HCEC 1CT (cell line): ENCODE results near the gene TRMT61A.
A peak's percentile ranks its signal among the peaks of the same experiment; 100 is the strongest.

ENCODE experiments used
- DNase-seq: peaks from one replicate; pipeline ENCODE4 v3.0.0-alpha.2; 2017

Gene TRMT61A

DNA sequence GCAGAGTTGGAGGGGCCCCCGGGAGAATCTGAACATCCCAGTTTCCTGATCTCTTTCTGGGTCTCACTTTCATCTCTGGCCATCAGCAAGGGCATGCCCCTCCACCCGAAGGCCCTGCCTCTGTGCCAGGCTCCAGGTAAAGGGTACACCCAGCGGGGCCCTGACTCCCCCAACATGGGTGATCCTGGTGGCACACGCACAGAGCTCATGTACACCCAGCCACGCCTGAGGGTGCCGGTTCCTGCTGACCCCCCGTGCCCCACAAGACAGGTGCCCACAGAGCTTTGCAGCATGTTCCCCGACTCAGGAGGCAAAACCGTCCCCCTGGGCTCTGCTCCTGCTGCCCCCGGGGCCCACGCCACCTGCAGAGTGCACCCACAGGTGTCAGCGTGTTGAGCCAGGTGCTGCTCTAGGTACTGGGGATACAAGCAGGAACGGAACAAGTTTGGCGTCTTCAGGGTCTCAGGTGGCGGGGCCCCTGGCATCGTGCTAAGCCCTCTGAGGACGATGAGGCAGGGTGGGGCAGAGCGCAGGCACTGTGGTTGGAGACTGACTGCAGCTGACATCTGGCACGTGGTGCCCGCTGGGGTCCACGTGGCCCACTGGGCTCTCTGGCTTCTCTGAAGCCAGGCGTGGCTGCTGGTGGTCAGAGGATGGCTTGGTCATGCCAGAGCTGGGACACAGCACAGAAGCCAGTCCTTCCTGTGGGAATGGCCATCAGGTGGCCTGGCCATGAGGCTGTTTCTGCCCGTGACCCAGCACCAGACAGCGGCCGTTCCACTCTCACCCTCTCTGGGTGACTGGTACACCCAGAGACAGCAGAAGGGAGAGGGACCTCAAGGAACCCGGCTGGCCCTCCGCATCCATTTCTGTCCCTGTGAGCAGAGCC lies 19.7 kb downstream of the TRMT61A start:
- no peak for DNase-seq

DNA sequence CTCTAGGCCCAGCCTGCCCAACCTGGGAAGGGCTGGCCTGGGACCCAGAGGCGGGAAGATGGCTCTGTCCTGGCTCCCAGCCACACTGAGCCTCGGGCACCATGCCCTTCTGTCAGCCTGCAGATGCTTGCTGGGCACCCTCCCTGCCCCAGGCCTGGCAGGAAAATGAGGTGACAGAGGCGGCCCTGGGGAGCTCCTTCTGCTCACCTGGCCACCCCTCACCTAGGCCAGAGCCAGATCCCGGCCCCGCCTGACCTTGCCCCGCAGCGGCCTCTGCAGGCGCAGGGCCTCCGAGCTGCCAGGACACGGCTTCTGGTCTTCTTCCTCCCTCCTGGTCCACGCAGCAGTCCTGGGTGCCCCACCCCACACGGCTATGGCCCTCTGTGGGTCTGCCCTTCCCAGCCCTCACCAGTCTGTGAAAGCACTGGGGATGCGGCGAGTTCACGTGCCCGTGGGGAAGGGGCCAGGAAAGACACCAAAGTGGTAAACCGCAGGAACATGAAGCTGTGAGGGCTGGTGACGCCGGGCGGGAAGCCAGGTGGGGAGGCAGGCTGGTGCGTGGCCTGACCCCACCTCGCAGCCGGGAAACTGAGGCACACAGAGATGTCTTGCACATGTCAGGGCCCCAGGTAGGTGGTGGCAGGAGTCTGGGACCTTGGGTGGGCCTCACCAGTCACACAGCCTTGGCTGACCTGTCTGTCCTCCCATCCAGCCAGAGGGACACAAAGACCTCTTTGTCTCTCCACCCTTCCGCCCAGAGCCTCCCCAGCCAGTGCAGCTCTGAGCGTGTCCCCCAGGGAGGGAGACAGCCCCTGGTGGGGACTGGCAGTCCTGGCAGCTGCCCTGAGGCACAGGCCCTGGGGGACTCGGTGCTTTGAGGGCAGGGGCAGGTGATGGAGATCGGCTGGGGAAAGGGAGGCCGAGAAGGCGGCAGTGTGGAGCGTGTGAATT lies 20.6 kb downstream of the TRMT61A start:
- DNase-seq = no peak

DNA sequence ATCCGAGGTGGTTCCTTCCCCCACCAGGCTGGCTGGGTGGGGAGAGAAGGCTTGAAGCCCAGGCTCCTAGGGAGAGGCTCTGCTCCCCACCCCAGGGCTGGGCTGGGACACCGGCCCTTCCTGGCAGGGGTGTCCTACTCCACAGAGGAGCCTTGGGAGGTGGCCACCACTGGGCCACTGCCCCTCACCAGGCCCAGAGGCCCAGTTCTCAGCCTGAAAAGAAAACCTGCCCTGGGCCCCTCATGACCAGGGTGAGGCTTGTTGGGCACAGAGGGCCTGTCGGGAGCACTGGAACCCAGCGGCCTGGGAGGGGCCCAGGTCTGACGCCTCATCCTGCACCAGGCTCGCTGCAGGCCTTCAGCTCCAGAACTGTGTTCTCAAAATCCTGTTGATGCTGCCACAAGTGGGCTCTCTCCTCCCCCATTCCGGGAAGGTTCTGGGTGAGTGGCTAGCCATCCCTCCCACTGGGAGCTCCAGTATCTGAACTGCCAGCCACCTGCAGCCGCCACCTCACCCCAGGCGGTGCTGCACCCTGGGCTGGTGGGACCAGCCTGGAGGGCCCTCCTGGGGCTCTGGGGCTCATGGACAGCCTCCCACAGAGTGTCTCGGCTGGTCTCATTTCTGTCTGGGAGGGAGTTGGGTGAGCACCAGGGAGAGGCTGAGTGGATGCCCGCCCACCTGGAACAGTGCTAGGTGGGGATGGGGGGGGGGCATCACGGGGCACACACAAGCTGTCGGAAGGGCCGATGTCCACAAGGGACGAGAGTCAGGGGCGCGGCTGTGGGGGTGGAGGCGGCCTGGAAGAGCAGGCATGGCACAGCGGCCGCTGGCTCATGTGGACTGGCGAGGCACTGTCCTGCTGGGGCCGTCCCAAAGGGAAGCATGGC lies 21.7 kb downstream of the TRMT61A start:
- DNase-seq = no peak

DNA sequence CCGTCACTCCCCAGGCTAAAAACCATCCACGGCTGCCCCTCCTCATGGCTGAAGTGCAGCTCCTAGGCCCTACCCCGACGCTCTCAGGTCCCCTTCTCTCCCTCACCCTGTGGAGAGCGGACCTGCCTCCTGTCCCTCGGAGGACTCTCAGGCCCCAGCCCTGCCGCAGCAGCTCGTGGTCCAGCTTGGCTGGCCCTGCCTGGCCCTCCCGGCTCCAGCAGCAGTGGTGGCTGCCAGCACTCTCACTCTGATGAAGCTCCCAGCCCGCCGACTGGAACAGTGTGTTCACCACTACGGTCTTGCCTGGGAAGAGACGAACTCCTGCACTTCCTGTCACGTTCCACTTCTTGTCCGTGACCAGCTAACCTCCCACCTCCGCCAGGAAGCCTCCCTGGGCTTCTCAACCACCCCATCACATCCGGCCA lies 22.4 kb downstream of the TRMT61A start:
- DNase-seq = no peak

DNA sequence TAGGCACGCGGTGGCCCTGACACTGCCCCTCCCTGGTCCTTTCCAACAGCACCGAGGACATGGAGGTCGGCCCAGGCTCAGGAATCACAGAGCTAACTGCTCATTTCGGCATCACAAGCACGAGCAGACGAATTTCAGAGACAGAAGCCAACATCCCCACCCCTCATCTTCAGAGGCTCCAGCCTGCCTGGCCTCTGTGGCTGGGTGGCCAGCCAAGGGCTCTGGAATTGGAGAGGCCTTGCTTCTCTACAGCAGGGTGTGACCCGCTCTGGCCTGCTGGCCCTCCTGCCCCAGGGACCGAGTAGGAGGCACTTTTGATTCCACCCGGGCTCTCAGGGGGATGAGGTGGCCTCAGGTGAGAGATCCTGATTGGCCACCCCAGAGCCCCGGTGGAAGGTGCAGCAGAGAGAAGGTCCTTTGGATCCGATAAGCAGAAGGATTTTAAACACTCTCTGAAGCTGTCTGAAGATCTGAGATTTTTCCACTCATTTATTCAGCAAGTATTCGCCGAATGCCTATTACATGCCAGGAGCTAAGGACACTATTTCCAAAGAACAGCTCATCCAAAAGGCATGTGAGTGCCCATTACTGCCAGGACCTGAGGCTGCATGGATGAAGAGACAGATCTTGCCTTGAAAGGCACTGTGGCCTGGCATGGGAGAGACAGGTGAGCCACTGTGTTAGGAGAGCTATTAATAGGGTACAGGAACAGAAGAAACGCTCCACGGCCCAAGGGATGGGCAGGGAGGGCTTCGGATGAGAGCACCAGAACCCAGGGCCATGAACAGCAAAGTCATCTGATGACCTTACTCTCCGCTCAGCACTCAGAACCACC lies 23.2 kb downstream of the TRMT61A start:
- no peak for DNase-seq

DNA sequence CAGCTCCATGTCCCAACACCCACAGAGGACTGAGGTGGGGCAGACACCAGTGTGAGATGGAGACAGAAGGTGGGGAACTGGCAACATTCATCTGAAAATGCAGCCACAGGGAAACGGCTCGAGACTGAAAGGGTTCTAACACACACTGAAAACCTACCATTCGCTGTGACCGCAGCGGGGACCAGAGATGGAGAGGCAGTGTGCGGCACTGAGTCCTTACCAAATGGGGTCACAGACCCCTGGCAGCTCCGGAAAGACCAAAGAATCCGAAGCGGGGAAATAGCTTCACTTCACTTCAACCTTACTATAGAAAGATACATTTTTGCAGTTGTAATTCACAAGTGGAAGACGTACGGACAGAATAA lies 23.8 kb downstream of the TRMT61A start:
- DNase-seq = no peak

DNA sequence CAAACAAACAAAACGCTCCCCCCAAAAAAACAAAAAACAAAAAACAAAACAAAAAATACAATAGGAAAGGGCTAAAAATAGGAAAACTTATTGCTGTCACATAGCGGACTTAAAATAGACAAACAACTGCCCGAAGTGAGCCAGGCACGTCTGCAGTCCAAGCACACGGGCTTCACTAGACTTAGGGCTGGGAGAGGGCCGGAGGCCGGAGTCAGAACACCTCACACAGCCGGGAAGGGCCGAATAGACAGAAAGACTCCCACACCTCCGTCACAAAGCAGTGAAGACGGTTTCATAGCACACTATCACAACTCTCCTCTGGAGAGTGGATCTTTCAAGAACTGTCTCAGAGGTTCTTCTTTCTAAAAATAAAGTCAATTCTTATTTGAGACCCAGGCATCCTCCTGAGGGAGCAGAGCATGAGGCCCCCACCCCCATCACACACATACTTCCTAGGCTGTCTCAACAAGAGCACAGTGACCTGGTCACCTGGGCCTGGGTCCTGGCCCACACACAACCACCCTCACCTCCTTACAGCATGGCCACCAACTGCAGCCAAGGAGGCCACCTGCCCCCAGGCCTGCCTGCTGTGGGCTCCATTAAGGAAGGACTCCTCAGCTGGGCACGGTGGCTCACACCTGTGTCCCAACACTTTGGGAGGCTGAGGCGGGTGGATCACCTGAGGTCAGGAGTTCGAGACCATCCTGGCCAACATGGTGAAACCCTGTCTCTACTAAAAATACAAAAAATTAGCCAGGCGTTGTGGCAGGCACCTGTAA lies 26.8 kb downstream of the TRMT61A start:
- no peak for DNase-seq

DNA sequence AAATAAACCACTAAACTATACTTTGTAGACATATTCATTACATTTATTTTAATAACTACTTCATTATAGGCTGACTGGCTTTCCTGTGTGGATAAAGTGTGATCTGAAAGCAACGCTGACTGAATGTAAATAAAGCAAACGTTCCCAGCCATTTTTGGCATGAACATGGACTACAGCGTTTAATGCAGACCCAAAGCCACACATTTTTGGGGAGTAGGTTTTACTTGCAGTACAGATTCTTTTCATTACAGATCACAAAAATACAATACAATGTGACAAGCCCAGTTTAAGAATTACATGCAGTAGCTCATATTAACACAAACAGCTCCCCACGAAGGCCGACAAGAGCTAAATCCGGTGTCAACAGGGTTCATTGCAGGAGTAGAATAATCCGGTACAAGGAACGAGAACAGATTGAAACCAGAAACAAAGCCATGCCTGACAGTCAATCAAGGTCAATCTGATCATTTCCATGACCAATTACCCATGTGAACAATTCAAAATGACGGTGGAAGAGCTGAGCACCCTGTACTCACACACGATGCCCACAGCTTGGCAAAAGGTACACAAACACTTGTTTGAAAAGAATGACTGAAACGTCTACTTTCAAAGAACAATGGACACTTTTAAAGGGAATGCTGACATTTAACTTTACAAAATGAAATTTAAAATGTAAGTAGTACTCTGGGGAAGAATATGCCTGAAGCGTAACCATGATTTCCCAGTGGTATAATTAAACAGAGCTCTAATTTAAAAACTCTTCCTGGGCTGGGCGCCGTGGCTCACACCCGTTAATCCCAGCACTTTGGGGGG lies 28.2 kb downstream of the TRMT61A start:
- DNase-seq = no peak

DNA sequence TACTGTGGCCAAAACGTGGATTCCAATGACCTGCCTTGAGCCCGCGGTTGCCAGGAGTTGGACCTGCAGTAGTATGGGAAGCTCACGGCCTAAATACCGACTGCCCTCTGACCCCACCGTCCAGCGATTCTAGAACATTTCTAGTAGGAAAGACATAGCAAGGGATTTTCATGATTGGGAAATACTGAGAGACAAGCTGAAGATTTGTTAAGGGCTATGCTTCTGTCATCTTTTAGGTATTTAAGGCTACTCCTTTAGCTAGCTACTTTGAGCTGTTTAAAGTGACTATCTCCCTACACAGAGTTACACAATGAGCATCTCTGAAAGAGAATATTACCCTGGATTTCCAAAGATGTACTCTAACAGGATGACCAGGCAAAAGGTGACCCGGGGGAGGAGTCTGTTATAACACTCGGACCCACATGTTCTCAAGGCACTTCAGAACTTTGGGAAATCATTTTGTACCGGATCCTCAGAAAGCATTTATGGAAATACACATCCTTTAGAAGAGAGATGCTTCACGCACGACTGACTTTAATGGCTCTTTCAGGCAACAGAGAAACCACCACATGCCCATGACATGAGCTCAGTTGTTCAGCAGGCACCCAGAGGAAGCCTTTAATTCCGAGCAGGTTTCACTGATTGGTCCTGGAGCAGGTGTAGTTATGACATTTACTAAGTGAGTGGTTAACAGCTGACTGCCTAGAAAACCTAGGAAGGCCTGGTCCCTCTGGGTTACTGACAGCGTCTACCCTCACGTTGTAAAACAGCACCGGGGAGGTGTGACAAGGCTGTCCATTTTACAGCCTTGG lies 29.3 kb downstream of the TRMT61A start:
- DNase-seq = peak; percentile 67

DNA sequence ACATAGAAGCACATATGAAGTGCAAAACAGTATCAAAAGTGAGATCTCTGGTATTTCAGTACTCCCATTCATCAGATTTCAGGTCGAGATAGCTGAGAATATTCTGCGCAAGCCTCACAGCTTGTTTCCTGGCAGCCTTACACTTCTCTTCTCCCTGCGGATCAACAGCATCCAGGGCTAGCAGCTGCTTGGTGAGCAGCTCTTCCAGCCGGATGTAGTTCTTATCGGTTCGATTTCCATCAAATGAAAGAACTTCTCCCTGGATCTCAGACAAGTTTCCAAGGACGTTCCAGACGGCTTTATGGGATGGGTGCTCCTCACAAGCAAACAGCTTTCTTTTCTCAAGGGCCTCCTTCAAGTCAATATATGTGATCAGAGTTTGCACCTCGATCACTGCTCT lies 30.8 kb downstream of the TRMT61A start:
- DNase-seq = no peak

DNA sequence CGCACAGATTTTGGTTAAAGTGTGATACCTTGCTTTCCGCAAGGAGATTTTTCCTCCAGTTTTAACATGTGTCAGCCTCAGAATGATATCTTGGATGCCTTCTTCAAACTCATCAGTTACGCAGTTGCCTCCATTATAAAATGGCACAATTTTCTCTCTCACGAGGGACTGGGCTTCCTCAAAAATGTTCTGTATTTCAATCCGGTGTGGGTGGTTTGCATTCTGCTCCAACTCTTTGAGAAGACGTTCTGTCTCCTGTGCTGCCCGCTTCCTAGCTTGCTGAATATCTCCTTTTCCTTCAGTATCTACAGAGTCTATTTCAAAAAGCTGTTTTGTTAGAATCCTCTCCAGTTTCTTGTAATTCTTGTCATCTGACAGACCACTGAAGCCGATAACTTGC lies 31.7 kb downstream of the TRMT61A start:
- DNase-seq = no peak

DNA sequence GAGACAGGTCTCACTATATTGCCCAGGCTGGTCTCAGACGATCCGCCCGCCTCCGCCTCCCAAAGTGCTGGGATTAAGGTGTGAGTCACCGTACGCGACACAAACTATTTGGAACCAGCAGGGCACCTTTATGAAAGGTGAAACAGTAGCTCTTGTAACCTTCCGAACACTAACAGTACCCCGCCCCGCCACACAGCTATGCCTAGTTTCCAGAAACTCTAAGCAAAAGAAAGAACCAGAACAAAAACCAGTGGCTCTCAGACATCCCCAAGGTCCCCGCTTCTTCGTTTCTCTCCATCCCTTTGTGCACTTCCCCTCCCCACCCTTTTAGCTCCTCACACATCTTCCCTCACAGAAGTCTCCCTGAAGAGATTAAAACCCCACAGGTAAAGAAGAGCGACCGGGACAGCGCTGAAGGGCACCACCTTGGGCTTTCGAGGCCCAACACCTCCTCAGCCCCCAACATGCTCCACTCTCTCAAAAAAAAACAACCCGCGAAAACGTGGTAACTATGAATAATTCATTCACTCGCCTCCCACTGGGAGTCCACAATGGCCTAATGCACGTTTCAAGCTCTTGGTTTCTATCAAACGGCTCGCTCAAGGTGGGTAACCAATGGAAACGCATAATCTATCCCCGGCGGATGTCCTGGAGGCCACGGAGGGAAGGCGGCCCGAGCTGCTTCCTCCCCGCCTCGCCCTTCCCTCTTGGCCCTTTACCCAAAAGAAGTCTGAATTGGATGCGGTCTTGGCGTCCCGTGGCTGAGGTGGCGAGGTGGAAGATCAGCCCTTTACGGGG lies 32.6 kb downstream of the TRMT61A start:
- DNase-seq = peak; percentile 48

DNA sequence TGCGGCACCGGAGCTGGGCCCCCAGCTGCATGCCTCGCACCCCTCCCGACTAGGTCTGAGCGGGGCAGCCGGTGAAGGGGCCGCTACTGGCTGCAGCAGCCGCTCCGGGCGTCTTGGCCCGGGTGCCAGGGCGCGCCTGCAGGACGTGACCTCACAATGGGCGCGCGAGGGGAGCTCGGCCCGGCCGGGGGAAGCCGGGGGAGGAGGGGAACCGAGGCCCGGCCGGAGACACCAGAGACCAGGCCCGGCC lies 33.1 kb downstream of the TRMT61A start:
- peak; percentile 42 for DNase-seq

DNA sequence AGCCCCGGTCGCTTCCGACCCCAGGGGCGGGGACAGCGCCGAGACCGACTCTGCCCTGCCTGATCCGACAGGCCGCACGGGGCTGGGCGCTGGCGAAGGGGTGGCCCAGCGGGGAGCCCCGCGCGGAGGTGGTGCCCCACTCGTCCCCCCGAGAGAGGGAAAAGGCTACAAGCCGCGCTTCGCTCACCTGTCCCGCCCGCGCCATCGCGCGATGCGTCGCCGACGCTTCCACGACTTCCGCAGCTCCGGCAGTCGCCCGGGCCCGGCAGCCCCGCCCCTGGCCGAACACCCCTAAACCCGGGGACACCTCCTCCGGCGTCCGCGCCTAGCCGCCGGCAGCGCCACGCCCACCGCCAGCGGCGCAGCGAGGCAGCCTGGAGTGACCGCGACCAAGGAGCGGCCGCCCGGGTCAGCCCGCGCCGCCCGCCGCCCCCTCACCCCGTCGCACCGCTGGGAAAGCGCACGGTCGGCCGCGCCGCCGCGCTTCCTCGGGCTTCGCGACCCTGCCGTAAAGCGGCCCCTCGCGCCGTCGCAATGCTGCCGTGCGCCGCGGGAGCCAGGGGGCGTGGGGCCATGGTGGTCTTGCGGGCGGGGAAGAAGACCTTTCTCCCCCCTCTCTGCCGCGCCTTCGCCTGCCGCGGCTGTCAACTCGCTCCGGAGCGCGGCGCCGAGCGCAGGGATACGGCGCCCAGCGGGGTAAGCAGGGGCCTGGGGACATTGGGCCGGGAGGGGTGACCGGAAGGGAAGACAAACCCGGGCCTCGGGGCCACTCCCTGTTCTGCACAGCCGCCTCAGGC lies 33.6 kb downstream of the TRMT61A start, which contains the start of the genes BAG5 and COA8:
TSS of gene BAG5 (minus strand) at position 229 of the 797 bp plus-strand sequence. CDS start 1,493 bp downstream, outside the sequence.
TSS of gene COA8 (plus strand) at position 532 of the 797 bp plus-strand sequence. CDS start at position 574, 42 bp downstream.
- peak; percentile 79 for DNase-seq

DNA sequence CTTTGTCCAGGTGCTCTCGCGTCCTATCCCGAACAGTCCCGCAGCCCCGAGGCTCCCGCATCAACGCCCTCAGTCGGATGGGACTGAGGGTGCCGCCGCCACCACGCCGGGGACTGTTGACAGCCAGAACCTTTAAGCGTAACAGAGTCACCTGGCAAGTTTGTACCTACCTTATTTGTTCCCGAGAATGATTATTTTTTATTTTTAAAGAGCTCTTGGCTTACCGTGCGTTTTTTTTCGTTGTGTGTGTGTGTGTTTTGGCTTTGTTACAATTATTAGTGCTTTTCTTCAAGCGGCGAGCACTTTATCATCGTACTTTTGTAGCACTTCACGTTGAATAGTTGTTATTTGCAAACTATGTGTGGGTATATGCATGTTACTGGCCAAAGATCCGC lies 34.2 kb downstream of the TRMT61A start:
- no peak for DNase-seq

DNA sequence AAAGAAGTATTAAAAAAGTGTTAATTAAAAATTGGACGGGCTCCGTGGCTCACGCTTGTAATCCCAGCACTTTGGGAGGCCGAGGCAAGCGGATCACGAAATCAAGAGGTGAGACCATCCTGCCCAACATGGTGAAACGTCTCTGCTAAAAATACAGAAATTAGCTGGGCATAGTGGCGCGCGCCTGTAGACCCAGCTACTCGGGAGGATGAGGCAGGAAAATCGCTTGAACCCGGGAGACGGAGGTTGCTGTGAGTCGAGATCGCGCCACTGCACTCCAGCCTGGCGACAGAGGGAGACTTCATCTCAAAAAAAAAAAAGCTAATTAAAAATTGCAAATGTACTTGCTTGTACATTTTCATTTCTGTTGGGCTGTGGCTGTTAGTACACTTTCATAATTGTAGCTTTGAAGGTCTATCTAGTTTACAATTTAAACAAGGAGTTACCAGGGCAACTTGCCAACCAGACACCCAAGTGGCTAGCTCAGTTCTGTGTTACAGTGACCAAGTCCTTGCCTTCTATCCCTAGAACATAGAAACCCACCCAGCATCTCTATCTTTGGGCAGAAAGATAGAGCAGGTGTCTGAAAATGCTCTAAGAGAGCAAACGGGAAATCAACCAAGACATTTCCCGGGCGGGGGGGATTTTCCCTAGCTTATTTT lies 35.0 kb downstream of the TRMT61A start:
- DNase-seq = no peak

DNA sequence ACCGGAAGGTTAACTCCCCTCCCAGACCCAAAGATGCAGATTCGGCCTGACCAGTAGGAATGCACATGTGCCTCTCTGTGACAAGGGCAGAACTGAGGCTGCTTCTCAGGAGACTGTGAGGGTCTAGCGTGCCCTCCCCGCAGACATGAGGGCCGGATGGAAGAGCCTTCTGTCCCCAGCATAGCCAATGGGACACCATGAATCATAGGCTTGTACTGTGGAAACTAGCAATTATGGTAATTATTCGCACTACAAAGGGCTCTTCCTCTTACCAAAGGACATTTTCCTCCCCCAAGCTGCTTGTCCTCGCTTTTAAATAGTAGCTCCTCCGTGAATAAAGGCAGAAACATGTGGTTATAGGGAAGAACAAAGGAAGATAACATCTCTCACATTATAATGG lies 40.0 kb downstream of the TRMT61A start:
- no peak for DNase-seq
